G401 (cell line): ENCODE measurements around the gene RPL28. TPM values are rescaled to one million over a fixed set of nuclear protein-coding genes. Genes with fewer than 3 reads are reported as not detected.
A peak's percentile ranks its signal among the peaks of the same experiment; 100 is the strongest.

Experiments
- DNase-seq: peaks from one replicate; pipeline ENCODE4 v3.0.0-alpha.2; 2015; ENCODE audit warnings: low spot score
- in situ Hi-C: cut with HindIII; loops from 2 replicates; pipeline ENCODE4 v1.10.0; 2016; ENCODE audit warnings: low sequenced_read_pairs, mixed read lengths
- total RNA-seq: library from RNA; depleted of rRNA; stranded (reverse); fragments of >200 nt; shearing (Covaris generic); gene quantifications from 2 replicates; pipeline ENCODE4 v1.2.3, GENCODE V29; 2014

The RPL28 gene
- total RNA-seq, 1 experiment from 2014 or later = 236 TPM

- in situ Hi-C loops = no loop called here
- DNase-seq = peak; percentile 38
Measured at GRCh38 chr19:55369653-55370304, 16.0 kb upstream of the RPL28 start.

- in situ Hi-C loops = no loop called here
- DNase-seq = no peak
Measured at GRCh38 chr19:55370305-55370988, 15.3 kb upstream of the RPL28 start, which contains the start of gene IL11. IL11 (minus strand) TSS chr19:55370463; CDS start chr19:55370310, 153 bp downstream.

GRCh38 chr19:55372316-55373081, 13.2 kb upstream of the RPL28 start:
- no peak for DNase-seq
- in situ Hi-C loops = no loop called here

- in situ Hi-C loops = no loop called here
- DNase-seq = no peak
Measured at GRCh38 chr19:55373306-55373992, 12.3 kb upstream of the RPL28 start.

GRCh38 chr19:55373993-55374757, 11.6 kb upstream of the RPL28 start:
- DNase-seq = no peak

GRCh38 chr19:55376241-55376933, 9.3 kb upstream of the RPL28 start, which contains the start of gene TMEM190:
TMEM190 (plus strand) TSS chr19:55376826; CDS start chr19:55376854, 28 bp downstream.
- in situ Hi-C loops = no loop called here
- DNase-seq = no peak

More at GRCh38 chr19:55373993-55374757, 11.6 kb upstream of the RPL28 start:
- in situ Hi-C loops = no loop called here

GRCh38 chr19:55377356-55378131, 8.2 kb upstream of the RPL28 start:
- in situ Hi-C loops = no loop called here
- no peak for DNase-seq

- DNase-seq = no peak
- in situ Hi-C loops = no loop called here
Measured at GRCh38 chr19:55379174-55379573, 6.6 kb upstream of the RPL28 start.

GRCh38 chr19:55382013-55382412, 3.7 kb upstream of the RPL28 start:
- no peak for DNase-seq
- in situ Hi-C loops = no loop called here

- in situ Hi-C loops = no loop called here
- no peak for DNase-seq
Measured at GRCh38 chr19:55382522-55383054, 3.1 kb upstream of the RPL28 start.

GRCh38 chr19:55383279-55384130, 2.2 kb upstream of the RPL28 start:
- DNase-seq = peak; percentile 45
- in situ Hi-C loops = no loop called here

- DNase-seq = peak; percentile 49
- in situ Hi-C loops = no loop called here
Measured at GRCh38 chr19:55384131-55384919, 1.4 kb upstream of the RPL28 start, which contains the start of gene TMEM238. TMEM238 (minus strand) TSS chr19:55384292; CDS start chr19:55384259, 33 bp downstream.

- peak; percentile 97 for DNase-seq
- in situ Hi-C loops = no loop called here
Measured at GRCh38 chr19:55384920-55385723, 610 bp upstream of the RPL28 start.

GRCh38 chr19:55386493-55386971, 800 bp downstream of the RPL28 start:
- in situ Hi-C loops = no loop called here

More at GRCh38 chr19:55386493-55386971, 800 bp downstream of the RPL28 start:
- no peak for DNase-seq
